NCI-H2227 treated with DMSO at 0.1 percent for 48 hours (cell line): ENCODE data around the gene CRADD.

Experiments
- DNase-seq: peaks from one replicate; lab custom pipeline; 2025; lab: John Stamatoyannopoulos, UW

The CRADD gene

GRCh38 chr12:93808169-93808899, 131.2 kb downstream of the CRADD start:
- DNase-seq, result no peak

DNA sequence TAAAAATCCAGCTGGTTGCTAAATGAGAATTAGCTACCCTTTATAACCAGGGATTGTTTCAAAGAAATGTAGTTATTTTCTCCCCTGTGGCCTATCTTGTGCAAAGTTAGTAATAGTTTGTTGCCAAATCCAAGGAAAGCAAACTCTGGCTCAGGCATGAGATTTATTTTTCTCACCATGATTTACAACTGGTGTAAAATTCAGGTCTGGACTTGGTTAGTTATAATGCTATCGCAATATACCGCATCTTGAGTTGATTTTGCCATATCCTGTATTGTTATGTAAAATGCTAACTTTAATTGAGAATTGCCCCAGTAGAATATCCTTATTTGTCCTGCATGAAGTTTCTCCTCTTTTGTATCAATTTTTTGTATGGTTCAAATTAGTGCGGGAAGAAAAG, 135.5 kb downstream of the CRADD start:
- no peak for DNase-seq

GRCh38 chr12:93813186-93813585, 136.0 kb downstream of the CRADD start:
- no peak for DNase-seq

DNA sequence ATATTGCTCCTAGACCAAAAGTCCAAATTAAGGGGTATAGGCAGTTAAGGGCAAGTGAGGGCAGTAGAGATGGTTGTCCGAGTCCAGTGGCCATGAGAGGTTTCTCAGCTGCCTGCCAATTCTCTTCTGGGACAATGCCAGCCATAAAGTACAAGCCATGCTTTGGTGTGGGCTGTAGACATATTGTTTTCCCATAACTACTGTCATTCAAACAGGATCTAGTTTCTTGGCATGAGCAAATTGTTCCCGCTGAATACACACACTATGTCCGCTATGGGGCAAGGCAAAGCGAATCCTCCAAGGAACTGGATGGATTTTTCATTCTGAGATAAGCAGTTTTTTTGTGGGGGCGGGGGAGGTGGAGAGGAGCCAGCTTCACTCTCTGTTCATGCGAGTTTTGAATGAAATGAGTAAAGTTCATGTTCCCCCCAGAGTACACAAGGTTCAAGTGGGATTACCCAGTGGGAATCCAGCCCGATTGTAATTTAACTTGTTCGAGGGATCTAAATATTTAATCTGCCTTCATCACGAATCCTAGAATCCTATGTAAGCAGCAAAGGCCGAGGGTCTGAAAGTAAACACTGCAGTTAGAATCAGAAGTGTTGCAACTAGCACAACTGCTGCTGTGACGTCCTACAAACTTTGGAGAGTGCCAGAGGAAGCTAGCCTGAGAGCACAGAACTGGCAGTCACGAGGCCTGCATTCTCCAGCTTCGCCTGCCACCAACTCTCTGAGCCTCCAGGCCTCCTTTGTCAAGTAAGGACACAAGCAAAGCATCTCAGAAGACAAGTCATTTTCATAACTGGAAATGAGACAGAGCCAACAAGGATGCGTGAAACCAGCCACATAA, 137.0 kb downstream of the CRADD start:
- no peak for DNase-seq

DNA sequence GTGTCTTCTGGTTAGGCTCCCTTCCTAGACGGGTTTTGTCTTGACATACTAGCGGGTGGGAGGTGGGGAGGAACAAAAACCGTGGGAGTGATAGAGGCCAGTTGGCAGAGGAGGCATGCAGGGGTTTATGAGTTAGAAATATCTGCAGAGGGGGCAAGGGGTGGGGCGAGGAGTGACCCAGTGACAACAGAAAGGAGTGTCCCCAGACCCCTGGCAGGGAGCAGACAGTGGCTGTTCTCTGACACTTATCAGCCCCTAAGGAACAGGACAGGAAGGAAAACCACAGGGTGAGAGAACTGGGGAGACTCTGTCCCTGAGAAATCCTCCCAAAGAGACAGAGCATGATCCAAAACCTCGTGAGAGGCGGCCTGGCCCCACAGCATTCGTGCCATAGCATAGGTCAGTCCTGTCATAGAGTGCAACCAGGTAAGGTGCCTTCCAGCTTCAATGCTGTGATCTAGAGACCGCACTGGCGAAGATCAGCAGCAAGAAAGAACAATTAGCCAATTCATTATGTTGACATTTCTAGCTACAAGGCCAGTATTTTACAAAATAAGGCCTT, 141.4 kb downstream of the CRADD start:
- no peak for DNase-seq

- DNase-seq, result no peak
These were observed 141.9 kb downstream of the CRADD start for GRCh38 chr12:93819050-93819491.

DNA sequence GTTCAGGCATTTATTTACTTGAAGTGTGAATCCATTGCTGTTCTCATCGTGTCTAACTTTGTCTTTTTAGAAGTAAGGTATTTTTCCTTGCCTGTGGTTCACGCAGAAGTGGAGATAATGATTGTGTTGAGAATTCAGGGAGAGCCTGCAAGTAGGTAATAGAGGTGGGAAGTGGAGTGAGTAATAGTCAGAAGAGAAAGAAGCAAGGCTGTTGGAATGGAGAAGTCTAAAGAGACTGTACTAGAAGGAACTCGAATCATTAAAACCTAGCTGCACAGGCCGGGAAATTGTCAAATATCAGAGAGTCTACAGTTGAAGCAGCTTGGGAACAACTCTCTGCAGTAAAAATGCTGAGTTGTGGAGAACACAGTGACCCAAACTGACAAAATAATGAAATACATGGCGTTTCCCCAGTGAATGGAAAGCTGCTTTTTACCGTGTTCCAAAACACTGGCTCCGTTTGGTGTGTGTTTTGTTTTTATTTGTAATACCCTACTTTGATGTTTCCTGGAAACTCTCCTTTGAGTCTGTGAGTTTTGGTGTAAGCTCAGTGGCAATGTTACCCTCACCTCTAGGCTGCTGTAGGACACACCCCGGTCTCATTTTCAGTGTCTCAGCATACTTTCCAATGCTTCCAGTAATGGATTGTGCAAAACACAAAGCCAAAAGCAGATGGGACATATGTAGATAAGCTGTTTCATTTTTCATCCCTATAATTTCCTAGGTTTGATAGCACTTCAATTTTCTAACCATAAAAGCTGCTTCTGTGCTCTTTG, 146.6 kb downstream of the CRADD start:
- DNase-seq, result peak; percentile 51

GRCh38 chr12:93824514-93825500, 147.6 kb downstream of the CRADD start:
- peak; percentile 77 for DNase-seq

DNA sequence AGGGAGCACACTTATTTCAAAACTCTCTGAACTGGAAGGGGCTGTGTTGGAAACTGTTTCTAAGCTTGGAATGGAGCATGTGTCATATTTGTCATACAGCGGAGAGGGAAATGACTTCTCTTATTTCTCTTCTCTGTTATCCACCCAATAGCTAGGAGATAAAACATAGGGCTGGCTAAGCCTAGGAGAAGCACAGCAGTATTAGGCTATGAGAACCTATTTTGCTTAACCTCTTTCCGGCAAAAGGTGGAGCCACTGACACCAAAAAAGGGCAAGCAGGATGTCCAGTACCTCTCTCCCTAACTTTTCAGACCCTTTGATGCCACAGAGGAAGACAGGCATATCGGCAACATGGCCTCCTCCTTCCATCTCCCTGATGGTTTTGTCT, 148.3 kb downstream of the CRADD start:
- no peak for DNase-seq

GRCh38 chr12:93825931-93826555, 148.9 kb downstream of the CRADD start:
- peak; percentile 38 for DNase-seq

GRCh38 chr12:93827179-93827578, 150.0 kb downstream of the CRADD start:
- no peak for DNase-seq

DNA sequence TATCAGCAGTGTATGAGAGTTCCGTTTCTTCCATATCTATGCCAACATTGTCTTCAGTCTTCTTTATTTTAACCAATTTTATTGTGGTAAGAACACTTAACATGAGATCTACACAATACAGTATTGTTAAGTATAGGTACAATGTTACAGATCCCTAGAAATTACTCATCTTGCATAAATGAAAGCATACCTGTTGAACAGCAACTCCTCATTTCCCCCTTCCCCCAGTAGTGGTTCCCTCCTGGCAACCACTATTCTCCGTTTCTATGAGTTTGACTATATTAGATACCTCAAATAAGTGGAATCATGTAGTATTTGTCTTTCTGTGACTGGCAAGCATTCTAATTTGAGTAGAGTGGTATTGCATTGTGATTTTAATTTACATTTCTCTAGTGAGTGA, 150.5 kb downstream of the CRADD start:
- no peak for DNase-seq

DNA sequence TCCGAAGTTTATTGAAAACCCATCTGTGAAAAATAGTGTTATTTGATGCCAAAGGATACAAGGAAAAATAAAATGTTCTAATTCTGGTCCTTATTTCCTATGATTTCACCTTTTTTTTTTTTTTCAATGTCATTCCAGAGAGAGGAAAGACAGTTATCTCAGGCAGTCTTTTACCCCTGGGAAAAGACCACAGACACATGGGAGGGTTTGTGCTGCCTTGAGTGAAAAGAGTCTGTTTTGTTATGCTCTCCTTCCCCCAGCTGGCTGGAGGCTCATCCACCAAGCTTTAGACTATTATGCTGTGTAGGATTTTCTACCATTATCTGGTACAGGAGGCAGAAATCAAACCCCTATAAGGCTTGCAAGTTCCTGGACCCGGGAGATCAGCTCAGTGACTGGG, 151.8 kb downstream of the CRADD start:
- no peak for DNase-seq

- peak; percentile 31 for DNase-seq
These were observed 154.2 kb downstream of the CRADD start for GRCh38 chr12:93831374-93831773.

DNA sequence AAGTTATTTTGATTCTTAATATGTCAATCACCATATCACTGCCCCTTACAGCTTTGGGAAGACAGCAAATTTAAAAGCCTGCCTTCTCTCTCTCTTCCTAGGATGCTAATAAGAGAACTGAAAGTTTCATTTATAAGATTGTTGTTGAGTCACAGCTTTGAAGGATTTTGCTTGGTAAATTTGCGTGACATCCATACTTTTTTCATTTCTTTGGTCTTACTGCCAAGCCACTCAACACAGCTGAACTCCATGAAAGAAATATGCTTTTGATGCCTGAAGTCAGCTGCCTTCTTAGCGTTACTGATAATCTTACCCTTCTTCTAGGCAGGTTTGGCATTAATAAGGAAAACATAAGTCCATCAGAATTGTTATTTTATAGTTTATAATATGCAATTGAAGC, 155.0 kb downstream of the CRADD start:
- no peak for DNase-seq

DNA sequence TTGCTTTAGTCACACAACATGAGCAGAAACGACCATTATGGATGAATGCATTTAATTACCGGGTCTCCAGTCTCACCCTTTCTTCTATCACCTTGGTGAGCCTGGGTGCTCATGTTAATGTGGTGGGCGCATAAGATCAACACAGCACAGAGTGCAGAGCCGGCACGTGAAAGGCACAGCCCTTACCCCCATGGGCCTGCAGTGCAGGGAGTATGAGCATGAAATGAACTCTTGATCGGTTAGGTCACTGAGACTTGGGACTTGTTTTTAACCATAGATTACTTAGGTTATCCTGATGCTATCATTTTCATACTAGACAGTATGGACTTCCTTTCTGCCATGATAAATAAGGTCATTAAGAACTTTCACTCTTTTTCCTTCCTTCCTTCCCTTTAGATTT, 156.8 kb downstream of the CRADD start:
- no peak for DNase-seq

DNA sequence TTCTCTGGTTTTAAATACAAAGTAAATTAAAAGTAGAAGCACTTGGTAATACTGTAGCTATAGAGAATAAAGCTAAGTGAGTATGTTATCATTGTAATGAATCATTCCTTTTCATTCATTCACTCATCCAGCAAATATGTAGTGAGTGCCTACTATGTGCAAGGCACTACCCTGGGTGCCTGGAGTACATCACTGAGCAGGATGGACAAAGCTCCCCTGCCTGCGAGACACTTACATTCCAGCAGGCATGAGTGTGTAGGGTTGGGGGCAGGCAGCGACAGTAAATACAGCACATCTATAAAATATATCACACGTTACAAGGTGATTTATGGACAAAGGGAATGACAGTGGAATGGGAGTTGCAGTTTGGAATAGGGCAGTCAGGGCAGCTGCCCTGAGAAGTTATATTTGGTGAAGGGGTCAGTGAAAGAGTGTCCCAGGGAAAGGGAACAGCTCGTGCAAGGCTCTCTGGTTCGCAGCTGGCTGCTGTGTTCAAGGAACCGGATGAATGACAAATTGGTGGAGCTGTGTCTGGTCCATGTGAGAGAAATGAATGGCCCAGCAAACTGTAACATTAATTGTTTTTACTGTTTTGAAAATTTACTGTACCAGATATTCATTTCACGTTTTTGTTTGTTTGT, 159.6 kb downstream of the CRADD start:
- DNase-seq, result peak; percentile 21

GRCh38 chr12:93838193-93838592, 161.0 kb downstream of the CRADD start:
- peak; percentile 73 for DNase-seq

DNA sequence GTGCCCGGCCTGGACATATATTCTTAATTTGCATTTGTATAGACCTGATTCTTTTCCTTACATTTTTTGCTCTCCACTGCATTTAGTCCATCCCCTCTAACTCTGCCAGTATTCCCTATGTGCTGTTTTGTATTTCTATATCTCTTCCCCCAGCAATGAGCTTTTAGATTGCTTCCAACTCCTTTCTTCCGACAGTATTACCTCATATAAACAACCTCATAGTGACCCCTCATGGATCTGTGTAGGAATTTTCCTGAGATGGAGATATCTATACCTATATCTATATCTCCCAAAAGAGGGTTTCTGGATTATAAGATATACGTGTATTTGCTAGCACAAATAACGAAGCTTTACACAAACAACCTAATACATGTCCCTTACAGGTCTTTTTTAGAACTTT, 161.9 kb downstream of the CRADD start:
- DNase-seq, result no peak

GRCh38 chr12:93841671-93842070, 164.5 kb downstream of the CRADD start:
- no peak for DNase-seq
